HG03045 (cell line): ENCODE results near the gene MAP2K3.
"Not testable (repeated sequence)": the region's sequence is repeated elsewhere in the genome, so short reads cannot be mapped to it uniquely, and the experiment has no call there.

Source experiments
- ATAC-seq: cut with Tn5 transposase; IDR thresholded peaks from one replicate; pipeline ENCODE4 v1.9.1; 2021; ENCODE audit warnings: mild to moderate bottlenecking, moderate library complexity; ENCODE audit not compliant: unreplicated experiment

The MAP2K3 gene

GRCh38 chr17:21310061-21310765, 25.7 kb downstream of the MAP2K3 start:
- ATAC-seq: not testable (repeated sequence)

- ATAC-seq: not testable (repeated sequence)
Observed at GRCh38 chr17:21310766-21311602, 26.5 kb downstream of the MAP2K3 start.

GRCh38 chr17:21313320-21313719, 28.8 kb downstream of the MAP2K3 start:
- ATAC-seq: no peak

- not testable (repeated sequence) for ATAC-seq
Observed at GRCh38 chr17:21313761-21314160, 29.2 kb downstream of the MAP2K3 start.

GRCh38 chr17:21314261-21314664, 29.8 kb downstream of the MAP2K3 start:
- not testable (repeated sequence) for ATAC-seq

- ATAC-seq: not testable (repeated sequence)
Observed at GRCh38 chr17:21314701-21315111, 30.2 kb downstream of the MAP2K3 start.

- not testable (repeated sequence) for ATAC-seq
Observed at GRCh38 chr17:21315246-21316000, 30.9 kb downstream of the MAP2K3 start.

- peak; percentile 49 for ATAC-seq
Observed at GRCh38 chr17:21316212-21316886, 31.8 kb downstream of the MAP2K3 start.

- not testable (repeated sequence) for ATAC-seq
Observed at GRCh38 chr17:21316887-21317500, 32.5 kb downstream of the MAP2K3 start.

- ATAC-seq: not testable (repeated sequence)
Observed at GRCh38 chr17:21317821-21318220, 33.3 kb downstream of the MAP2K3 start.

- ATAC-seq: no peak
Observed at GRCh38 chr17:21318439-21318838, 33.9 kb downstream of the MAP2K3 start.

GRCh38 chr17:21318856-21319255, 34.3 kb downstream of the MAP2K3 start:
- not testable (repeated sequence) for ATAC-seq

GRCh38 chr17:21319256-21319655, 34.7 kb downstream of the MAP2K3 start:
- ATAC-seq: not testable (repeated sequence)

GRCh38 chr17:21319686-21320375, 35.3 kb downstream of the MAP2K3 start:
- ATAC-seq: not testable (repeated sequence)

- ATAC-seq: not testable (repeated sequence)
Observed at GRCh38 chr17:21320430-21320829, 35.9 kb downstream of the MAP2K3 start.

- ATAC-seq: not testable (repeated sequence)
Observed at GRCh38 chr17:21321061-21321460, 36.5 kb downstream of the MAP2K3 start.

GRCh38 chr17:21321744-21322191, 37.3 kb downstream of the MAP2K3 start:
- ATAC-seq: not testable (repeated sequence)

- not testable (repeated sequence) for ATAC-seq
Observed at GRCh38 chr17:21323257-21324111, 39.0 kb downstream of the MAP2K3 start.
